ENCODE data around the gene ELF1.
"Not testable (repeated sequence)": the region's sequence is repeated elsewhere in the genome, so short reads cannot be mapped to it uniquely, and the experiment has no call there.

Gene ELF1

GRCh38 chr13:41019011-41019487 is at the start of gene ELF1:
TSS of gene ELF1 (minus strand) at chr13:41019316. CDS start at chr13:40982054, 37,262 bp downstream.
- peak; percentile 12 to 57 for DNase-seq

- no peak for DNase-seq
Measured at GRCh38 chr13:41065078-41065477, 46.0 kb upstream of the ELF1 start.

- no peak for DNase-seq
Measured at GRCh38 chr13:41064493-41064892, 45.4 kb upstream of the ELF1 start.

GRCh38 chr13:41061914-41062837 is 43.1 kb upstream of the ELF1 start:
- no peak for DNase-seq

GRCh38 chr13:41061075-41061913 is 42.2 kb upstream of the ELF1 start, which contains the start of gene WBP4:
TSS of gene WBP4 (plus strand) at chr13:41061509. CDS start at chr13:41061674, 165 bp downstream.
- DNase-seq: peak; percentile 81 to 84

GRCh38 chr13:41060724-41061074 is 41.6 kb upstream of the ELF1 start:
- DNase-seq: peak; percentile 90 to 93

GRCh38 chr13:41060082-41060723 is 41.1 kb upstream of the ELF1 start:
- peak; percentile 76 to 80 for DNase-seq

GRCh38 chr13:41059456-41060081 is 40.5 kb upstream of the ELF1 start:
- no peak for DNase-seq

GRCh38 chr13:41058295-41059070 is 39.4 kb upstream of the ELF1 start:
- DNase-seq: no peak

- DNase-seq: no peak
Measured at GRCh38 chr13:41056826-41057711, 38.0 kb upstream of the ELF1 start.

GRCh38 chr13:41056194-41056593 is 37.1 kb upstream of the ELF1 start:
- DNase-seq: no peak

- DNase-seq: no peak
Measured at GRCh38 chr13:41054919-41055619, 36.0 kb upstream of the ELF1 start.

GRCh38 chr13:41054212-41054877 is 35.2 kb upstream of the ELF1 start:
- DNase-seq: no peak

GRCh38 chr13:41053384-41053826 is 34.3 kb upstream of the ELF1 start:
- DNase-seq: no peak

GRCh38 chr13:41052441-41052840 is 33.3 kb upstream of the ELF1 start:
- no peak for DNase-seq

GRCh38 chr13:41049480-41050440 is 30.6 kb upstream of the ELF1 start:
- DNase-seq: no peak

GRCh38 chr13:41048640-41049039 is 29.5 kb upstream of the ELF1 start:
- no peak for DNase-seq

- not testable (repeated sequence) for DNase-seq
Measured at GRCh38 chr13:41042419-41042818, 23.3 kb upstream of the ELF1 start.
